IMR-90 (cell line): Measurements from ENCODE around the gene SP140. TPM values are rescaled to one million over a fixed set of nuclear protein-coding genes. Genes with fewer than 3 reads are reported as not detected.

Experiments used
- ATAC-seq: fragments of 200-7000 bp; cut with Tn5 transposase; 2 replicates; pipeline ENCODE4 v1.9.1; 2020; ENCODE audit warnings: low read depth, mild to moderate bottlenecking, moderate library complexity
- BruUV-seq: library from RNA; stranded (reverse); fragments of 400-500 nt; replicated peaks from 2 replicates; lab custom pipeline; 2021; lab: Mats Ljungman, UMichigan
- CTCF ChIA-PET: fragments of 300-600 bp; formaldehyde crosslinking; extraction: SDS; loops from one replicate; lab custom pipeline; 2021; ENCODE audit warnings: antibody characterized with exemption; lab: Yijun Ruan, JAX
- POLR2A ChIA-PET: fragments of 300-600 bp; sonication (Branson Sonifier 250); formaldehyde crosslinking; loops from one replicate; lab custom pipeline; 2022; ENCODE audit warnings: antibody characterized with exemption; ENCODE audit not compliant: unreplicated experiment; lab: Charles Lee
- DNase-seq: peaks from one replicate; pipeline ENCODE4 v3.0.0; 2013
- H2AFZ ChIP-seq: replicated peaks from 2 replicates; pipeline ENCODE3; 2013; ENCODE audit warnings: low read length, mild to moderate bottlenecking; ENCODE audit not compliant: poor library complexity
- H2AK5ac ChIP-seq: 2 replicates; pipeline ENCODE4 v1.6.1; 2013; ENCODE audit warnings: low read depth, low read length, inconsistent platforms
- H2AK9ac ChIP-seq: replicated peaks from 2 replicates; pipeline ENCODE3; 2013; ENCODE audit warnings: mild to moderate bottlenecking, low read depth, low read length, moderate library complexity; ENCODE audit not compliant: poor library complexity
- H2BK120ac ChIP-seq: 2 replicates; pipeline ENCODE4 v1.6.1; 2013; ENCODE audit warnings: low read depth, low read length, inconsistent platforms
- H2BK15ac ChIP-seq: 3 replicates; pipeline ENCODE4 v1.6.1; 2013; ENCODE audit warnings: low read depth, low read length, inconsistent platforms
- H2BK20ac ChIP-seq: 2 replicates; pipeline ENCODE4 v1.6.1; 2013; ENCODE audit warnings: low read depth, mild to moderate bottlenecking, inconsistent platforms, low read length, moderate library complexity
- H2BK5ac ChIP-seq: 2 replicates; pipeline ENCODE4 v1.6.1; 2013; ENCODE audit warnings: mild to moderate bottlenecking, low read depth, low read length, inconsistent platforms; ENCODE audit not compliant: poor library complexity, severe bottlenecking
- H3K14ac ChIP-seq: replicated peaks from 2 replicates; pipeline ENCODE4 v1.6.1; 2013; ENCODE audit warnings: low read depth, low read length, inconsistent platforms
- H3K18ac ChIP-seq: 2 replicates; pipeline ENCODE4 v1.6.1; 2013; ENCODE audit warnings: low read depth, low read length, control low read depth
- H3K23ac ChIP-seq: 2 replicates; pipeline ENCODE4 v1.6.1; 2013; ENCODE audit warnings: low read depth, low read length, inconsistent platforms
- H3K27ac ChIP-seq: 2 replicates; pipeline ENCODE4 v1.5.1; 2013; ENCODE audit warnings: mild to moderate bottlenecking, control low read depth, low read length; ENCODE audit not compliant: insufficient read depth
- H3K27me3 ChIP-seq: 2 replicates; pipeline ENCODE4 v1.6.1; 2013; ENCODE audit warnings: low read length; ENCODE audit not compliant: control insufficient read depth, insufficient read depth
- H3K36me3 ChIP-seq: 2 replicates; pipeline ENCODE4 v1.6.1; 2013; ENCODE audit warnings: low read length, mixed read lengths; ENCODE audit not compliant: control insufficient read depth, insufficient read depth
- H3K4ac ChIP-seq: 2 replicates; pipeline ENCODE4 v1.6.1; 2013; ENCODE audit warnings: low read depth, low read length, inconsistent platforms
- H3K4me1 ChIP-seq: 2 replicates; pipeline ENCODE4 v1.6.1; 2013; ENCODE audit warnings: low read length, mixed read lengths; ENCODE audit not compliant: control insufficient read depth, insufficient read depth
- H3K4me2 ChIP-seq: 2 replicates; pipeline ENCODE4 v1.6.1; 2013; ENCODE audit warnings: low read depth, mild to moderate bottlenecking, control low read depth, low read length, moderate library complexity
- H3K4me3 ChIP-seq: 2 replicates; pipeline ENCODE4 v1.5.1; 2013; ENCODE audit warnings: low read depth, mild to moderate bottlenecking, control low read depth, low read length, moderate library complexity; ENCODE audit not compliant: insufficient read depth
- H3K56ac ChIP-seq: 2 replicates; pipeline ENCODE4 v1.6.1; 2013; ENCODE audit warnings: low read length, inconsistent platforms; ENCODE audit not compliant: insufficient read depth; ENCODE audit errors: extremely low read depth
- H3K79me1 ChIP-seq, 2 experiments: 2 replicates each; pipeline ENCODE4 v1.6.1; 2013; ENCODE audit warnings: low read length in 2 of 2, inconsistent platforms in 1 of 2, low read depth in 1 of 2
- H3K9ac ChIP-seq: 2 replicates; pipeline ENCODE4 v1.6.1; 2013; ENCODE audit warnings: low read depth, low read length, control low read depth
- H3K9me1 ChIP-seq: 2 replicates; pipeline ENCODE4 v1.6.1; 2013; ENCODE audit warnings: low read length, inconsistent platforms; ENCODE audit not compliant: insufficient read depth
- H3K9me3 ChIP-seq: 2 replicates; pipeline ENCODE4 v1.6.1; 2013; ENCODE audit warnings: low read length; ENCODE audit not compliant: control insufficient read depth, insufficient read depth
- H4K20me1 ChIP-seq: 2 replicates; pipeline ENCODE4 v1.6.1; 2013; ENCODE audit warnings: low read length, inconsistent platforms; ENCODE audit not compliant: insufficient read depth
- H4K5ac ChIP-seq: 2 replicates; pipeline ENCODE4 v1.6.1; 2013; ENCODE audit warnings: mild to moderate bottlenecking, low read depth, low read length, control low read depth
- H4K8ac ChIP-seq, 2 experiments: 2 replicates each; pipeline ENCODE4 v1.6.1; 2013; ENCODE audit warnings: low read depth in 2 of 2, low read length in 2 of 2, control low read depth in 1 of 2, inconsistent platforms in 1 of 2
- H4K91ac ChIP-seq: 2 replicates; pipeline ENCODE4 v1.6.1; 2013; ENCODE audit warnings: low read depth, low read length, inconsistent platforms; ENCODE audit not compliant: insufficient read depth
- BHLHE40 ChIP-seq: fragments of 150-350 bp; IDR thresholded peaks from 2 replicates; pipeline ENCODE4 v1.6.1; 2016; ENCODE audit warnings: mild to moderate bottlenecking, low read depth, low read length
- CEBPB ChIP-seq: IDR thresholded peaks from 2 replicates; pipeline ENCODE4 v1.6.1; 2012; ENCODE audit warnings: low read depth, low read length, improper control_type of control experiment
- NFE2L2 ChIP-seq: fragments of 150-350 bp; IDR thresholded peaks from 2 replicates; pipeline ENCODE4 v1.6.1; 2016; ENCODE audit warnings: low read depth, mild to moderate bottlenecking, low read length
- POLR2A ChIP-seq: IDR thresholded peaks from 2 replicates; pipeline ENCODE4 v1.6.1; 2012; ENCODE audit warnings: mild to moderate bottlenecking, low read depth, low read length
- RAD21 ChIP-seq: IDR thresholded peaks from 2 replicates; pipeline ENCODE4 v1.6.1; 2012; ENCODE audit warnings: low read length, improper control_type of control experiment
- WGBS, 2 experiments: methylation state at CpG; one replicate each; pipeline versions ENCODE4 v1.1.5 to v1.1.7; 2013; ENCODE audit warnings: missing lambda C conversion rate in 2 of 2; ENCODE audit not compliant: insufficient read length in 1 of 2; ENCODE audit errors: extremely low coverage in 2 of 2; 5-methylcytosine and 5-hydroxymethylcytosine counted together
- dilution Hi-C: fragments of 300-500 bp; cut with HindIII; formaldehyde crosslinking; loops from one replicate; pipeline ENCODE4 v1.14.3; 2018; ENCODE audit warnings: low sequenced_read_pairs; ENCODE audit not compliant: unreplicated experiment
- in situ Hi-C: fragments of 300-500 bp; cut with MboI; formaldehyde crosslinking; loops from 3 replicates; pipeline ENCODE4 v1.14.3; 2019; ENCODE audit warnings: low sequenced_read_pairs, inconsistent platforms, mixed read lengths
- intact Hi-C: fragments of 100-400 bp; cut with micrococcal nuclease; formaldehyde crosslinking; loops from 2 replicates; pipeline ENCODE4 v1.10.0; 2022
- polyA plus RNA-seq, 3 experiments: library from polyadenylated mRNA; depleted of rRNA; stranded (reverse); fragments of >200 nt; gene quantifications; 2 replicates each; pipeline ENCODE4 v1.2.3, GENCODE V29; 2012; ENCODE audit warnings: low replicate concordance in 1 of 3
- total RNA-seq: library from RNA; depleted of rRNA; stranded (reverse); fragments of >200 nt; gene quantifications from 2 replicates; pipeline ENCODE4 v1.2.3, GENCODE V29; 2012
- TF ChIP-seq, protein P1 (sequence below): fragments of 150-350 bp; IDR thresholded peaks from 2 replicates; pipeline ENCODE4 v1.6.1; 2016; ENCODE audit warnings: low read depth, mild to moderate bottlenecking, low read length, moderate library complexity, borderline replicate concordance

SP140 gene
- total and polyA plus RNA-seq, 2 of the 4 experiments (the other 2 are of a cell fraction), result 1.4 TPM

- no peak overlapping the region for H3K56ac ChIP-seq
- H2AFZ ChIP-seq, result no peak overlapping the region
- WGBS, 2 experiments, result 72% methylated on average over 2 of the region's 3 CpGs; no CpG with 5 or more reads in 1 of the 2 experiments
- ATAC-seq, result no peak
- H4K20me1 ChIP-seq, result no peaks in the 10 kb centered on the region
- no peak overlapping the region for H3K23ac ChIP-seq
- no peak overlapping the region for H2BK120ac ChIP-seq
- H2BK15ac ChIP-seq, result no peak overlapping the region
- no peak overlapping the region for H2BK5ac ChIP-seq
- H3K14ac ChIP-seq, result no peak overlapping the region
- no peak overlapping the region for H3K18ac ChIP-seq
- no peaks in the 10 kb centered on the region for H3K27me3 ChIP-seq
- intact Hi-C loops (loop anchor here (5.0 to 10.0 kb wide), 2 partner anchors 110 to 197 kb away; partner anchors contain the start of genes SP100 and SP140L), dilution Hi-C loops (no loop called here), in situ Hi-C loops (loop anchor here (25.0 kb wide), 1 partner anchor 595 kb away; no protein-coding TSS in a partner anchor)
- no TSS peak for BruUV-seq
- no peak overlapping the region for H2AK9ac ChIP-seq
- H3K4me2 ChIP-seq, result no peak overlapping the region
- no peak overlapping the region for H4K5ac ChIP-seq
- H4K91ac ChIP-seq, result no peak overlapping the region
- H2BK20ac ChIP-seq, result no peak overlapping the region
- CTCF ChIA-PET, result no interaction called here
- no peak overlapping the region for H3K4ac ChIP-seq
- DNase-seq, result no peak
- no peak overlapping the region for H3K9ac ChIP-seq
- H4K8ac ChIP-seq, result no peak overlapping the region
- no peak overlapping the region for H3K27ac ChIP-seq
- H3K4me1 ChIP-seq, result no peaks in the 10 kb centered on the region
- TF ChIP-seq CEBPB, result no peak
- TF ChIP-seq, protein P1, sequence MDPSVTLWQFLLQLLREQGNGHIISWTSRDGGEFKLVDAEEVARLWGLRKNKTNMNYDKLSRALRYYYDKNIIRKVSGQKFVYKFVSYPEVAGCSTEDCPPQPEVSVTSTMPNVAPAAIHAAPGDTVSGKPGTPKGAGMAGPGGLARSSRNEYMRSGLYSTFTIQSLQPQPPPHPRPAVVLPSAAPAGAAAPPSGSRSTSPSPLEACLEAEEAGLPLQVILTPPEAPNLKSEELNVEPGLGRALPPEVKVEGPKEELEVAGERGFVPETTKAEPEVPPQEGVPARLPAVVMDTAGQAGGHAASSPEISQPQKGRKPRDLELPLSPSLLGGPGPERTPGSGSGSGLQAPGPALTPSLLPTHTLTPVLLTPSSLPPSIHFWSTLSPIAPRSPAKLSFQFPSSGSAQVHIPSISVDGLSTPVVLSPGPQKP, result no peak
- no peak for TF ChIP-seq POLR2A
- no peak for TF ChIP-seq RAD21
- TF ChIP-seq BHLHE40, result no peak
- TF ChIP-seq NFE2L2, result no peak
- peaks cover 7% of the 10 kb centered on the region for H3K36me3 ChIP-seq
- no peaks in the 10 kb centered on the region for H3K9me1 ChIP-seq
- H3K9me3 ChIP-seq, result no peaks in the 10 kb centered on the region
- H3K79me1 ChIP-seq, result peaks cover 0 to 3% of the 10 kb centered on the region in 2 experiments; a peak in 1 of 4 replicates
- no peak overlapping the region for H2AK5ac ChIP-seq
- no peak overlapping the region for H3K4me3 ChIP-seq
- POLR2A ChIA-PET, result no interaction called here
Observed at GRCh38 chr2:230217424-230217823, 8.1 kb upstream of the SP140 start.
